ENCODE data around the gene CEP250.
"Not testable (repeated sequence)": the region's sequence is repeated elsewhere in the genome, so short reads cannot be mapped to it uniquely, and the experiment has no call there.

CEP250 gene, protein sequence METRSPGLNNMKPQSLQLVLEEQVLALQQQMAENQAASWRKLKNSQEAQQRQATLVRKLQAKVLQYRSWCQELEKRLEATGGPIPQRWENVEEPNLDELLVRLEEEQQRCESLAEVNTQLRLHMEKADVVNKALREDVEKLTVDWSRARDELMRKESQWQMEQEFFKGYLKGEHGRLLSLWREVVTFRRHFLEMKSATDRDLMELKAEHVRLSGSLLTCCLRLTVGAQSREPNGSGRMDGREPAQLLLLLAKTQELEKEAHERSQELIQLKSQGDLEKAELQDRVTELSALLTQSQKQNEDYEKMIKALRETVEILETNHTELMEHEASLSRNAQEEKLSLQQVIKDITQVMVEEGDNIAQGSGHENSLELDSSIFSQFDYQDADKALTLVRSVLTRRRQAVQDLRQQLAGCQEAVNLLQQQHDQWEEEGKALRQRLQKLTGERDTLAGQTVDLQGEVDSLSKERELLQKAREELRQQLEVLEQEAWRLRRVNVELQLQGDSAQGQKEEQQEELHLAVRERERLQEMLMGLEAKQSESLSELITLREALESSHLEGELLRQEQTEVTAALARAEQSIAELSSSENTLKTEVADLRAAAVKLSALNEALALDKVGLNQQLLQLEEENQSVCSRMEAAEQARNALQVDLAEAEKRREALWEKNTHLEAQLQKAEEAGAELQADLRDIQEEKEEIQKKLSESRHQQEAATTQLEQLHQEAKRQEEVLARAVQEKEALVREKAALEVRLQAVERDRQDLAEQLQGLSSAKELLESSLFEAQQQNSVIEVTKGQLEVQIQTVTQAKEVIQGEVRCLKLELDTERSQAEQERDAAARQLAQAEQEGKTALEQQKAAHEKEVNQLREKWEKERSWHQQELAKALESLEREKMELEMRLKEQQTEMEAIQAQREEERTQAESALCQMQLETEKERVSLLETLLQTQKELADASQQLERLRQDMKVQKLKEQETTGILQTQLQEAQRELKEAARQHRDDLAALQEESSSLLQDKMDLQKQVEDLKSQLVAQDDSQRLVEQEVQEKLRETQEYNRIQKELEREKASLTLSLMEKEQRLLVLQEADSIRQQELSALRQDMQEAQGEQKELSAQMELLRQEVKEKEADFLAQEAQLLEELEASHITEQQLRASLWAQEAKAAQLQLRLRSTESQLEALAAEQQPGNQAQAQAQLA (N-terminal part only)

DNA sequence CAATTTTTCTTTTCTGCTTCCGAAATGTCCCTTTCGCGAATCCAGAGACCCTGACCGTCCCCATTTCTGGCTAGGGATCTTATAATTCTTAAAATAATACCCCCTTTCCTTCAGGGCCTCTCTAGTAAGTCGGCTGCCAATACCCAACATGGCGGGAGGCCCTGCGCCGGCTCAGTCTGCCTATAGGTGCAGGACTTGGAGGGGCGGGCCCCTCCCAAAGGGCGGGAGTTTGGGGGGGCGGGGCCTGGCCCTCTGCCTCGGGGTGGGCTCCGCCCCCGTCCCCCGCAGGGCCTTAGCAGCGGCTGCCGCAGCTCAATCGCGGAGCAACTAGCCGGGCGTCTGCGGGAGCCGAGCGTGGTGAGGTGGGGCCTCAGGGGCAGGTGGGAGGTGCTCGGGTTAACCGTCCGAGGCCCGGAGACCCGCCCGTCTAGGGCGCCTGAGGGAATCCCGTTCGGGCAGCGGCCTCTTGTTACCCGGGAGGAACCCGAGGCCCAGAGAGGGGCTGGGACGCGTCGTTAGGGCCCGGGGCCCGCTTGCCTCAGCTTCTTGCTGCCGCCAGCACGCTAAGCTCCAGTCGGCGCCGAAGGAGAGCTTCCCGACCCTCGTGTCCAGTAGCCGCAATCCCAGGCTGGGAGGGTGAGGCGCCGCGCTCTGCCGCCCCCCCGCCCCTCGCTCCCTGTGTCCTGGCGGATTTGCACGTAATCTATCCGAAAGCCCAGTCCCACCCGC, at the start of gene CEP250:
Gene CEP250, plus strand, starts transcription at position 718 of the 729 bp plus-strand sequence. CDS start 6,770 bp downstream, outside the sequence.
- DNase-seq, result peak; percentile 97

DNA sequence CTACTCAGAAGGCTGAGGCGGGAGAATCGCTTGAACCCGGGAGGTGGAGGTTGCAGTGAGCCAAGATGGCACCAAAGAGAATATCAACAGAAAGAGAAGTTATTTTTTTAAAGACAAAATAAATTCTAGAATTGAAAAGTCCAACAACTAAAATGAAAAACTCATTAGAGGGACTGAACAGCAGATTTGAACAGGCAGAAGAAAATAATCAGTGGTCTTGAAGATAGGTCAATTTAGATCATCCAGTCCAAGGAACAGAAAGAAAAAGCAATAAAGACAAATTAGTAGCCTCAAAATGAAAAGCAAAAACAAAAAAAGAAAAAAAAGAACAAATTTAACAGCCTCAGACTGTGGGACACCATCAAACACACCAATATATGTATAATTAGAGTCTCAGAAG, 49.6 kb upstream of the CEP250 start:
- no peak for DNase-seq

DNA sequence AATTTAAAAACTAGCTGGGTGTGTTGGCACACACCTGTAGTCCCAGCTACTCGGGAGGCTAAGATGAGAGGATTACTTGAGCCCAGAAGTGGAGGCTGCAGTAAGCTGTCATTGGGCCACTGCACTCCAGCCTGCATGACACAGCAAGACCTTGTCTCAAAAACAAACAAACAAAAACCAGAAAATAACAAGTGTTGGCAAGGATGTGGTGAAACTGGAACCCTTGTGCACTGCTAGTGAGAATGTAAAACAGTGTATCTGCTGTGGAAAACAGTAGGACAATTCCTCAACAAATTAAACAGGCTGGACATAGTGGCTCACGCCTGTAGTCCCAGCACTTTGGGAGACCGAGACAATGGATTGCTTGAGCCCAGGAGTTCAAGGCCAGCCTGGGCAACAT, 47.1 kb upstream of the CEP250 start:
- no peak for DNase-seq

DNA sequence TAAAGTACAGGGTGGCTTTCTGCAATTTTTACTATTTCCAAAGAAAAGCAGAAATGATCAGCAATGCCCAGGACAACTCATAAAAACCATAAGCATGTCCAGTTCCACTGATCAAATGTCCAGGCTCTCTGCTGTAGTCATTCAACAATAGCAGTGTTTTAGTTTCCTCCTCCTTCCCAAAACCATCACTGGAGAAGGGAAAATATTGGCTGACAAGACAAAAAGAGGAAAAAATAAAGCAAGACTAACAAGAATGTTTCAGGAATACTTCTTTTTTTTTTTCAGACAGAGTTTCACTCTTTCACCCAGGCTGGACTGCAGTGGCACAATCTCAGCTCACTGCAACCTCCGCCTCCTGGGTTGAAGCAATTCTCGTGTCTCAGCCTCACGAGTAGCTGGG, 45.9 kb upstream of the CEP250 start:
- DNase-seq, result no peak

DNA sequence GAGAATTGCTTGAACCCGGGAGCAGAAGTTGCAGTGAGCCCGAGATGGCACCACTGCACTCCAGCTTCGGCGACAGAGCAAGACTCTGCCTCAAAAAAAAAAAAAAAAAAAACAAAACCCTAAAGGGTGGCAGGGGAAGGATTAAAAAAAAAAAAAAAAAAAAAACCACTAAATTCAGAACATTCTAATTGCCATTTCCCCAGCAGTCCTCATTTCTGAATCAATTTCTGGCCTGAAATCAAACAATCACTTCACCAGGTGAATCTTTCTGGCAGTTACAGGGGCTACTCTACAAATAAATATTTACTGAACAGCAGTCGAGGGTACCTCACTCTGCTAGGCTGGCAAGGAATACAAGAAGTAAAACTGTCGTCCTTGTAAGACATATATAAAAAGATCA, 44.8 kb upstream of the CEP250 start:
- no peak for DNase-seq

DNA sequence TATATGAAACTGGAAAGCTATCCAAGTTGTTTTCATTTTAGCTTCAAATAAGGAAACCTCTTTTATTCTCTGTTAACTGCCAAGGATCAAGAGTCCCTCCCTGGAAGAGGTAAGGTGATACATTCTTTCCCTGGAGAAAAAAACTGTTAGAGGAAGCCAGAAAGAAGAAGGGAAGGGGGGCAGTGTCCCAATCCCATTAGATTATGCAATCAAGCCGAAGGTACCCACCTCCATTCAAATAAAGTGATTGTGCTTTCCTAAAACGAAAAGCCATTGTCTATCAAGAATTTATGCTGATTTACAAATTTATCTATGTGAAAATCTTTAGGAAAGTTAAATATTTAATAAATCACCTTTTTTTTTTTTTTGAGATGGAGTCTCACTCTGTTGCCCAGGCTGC, 34.1 kb upstream of the CEP250 start:
- DNase-seq, result no peak

DNA sequence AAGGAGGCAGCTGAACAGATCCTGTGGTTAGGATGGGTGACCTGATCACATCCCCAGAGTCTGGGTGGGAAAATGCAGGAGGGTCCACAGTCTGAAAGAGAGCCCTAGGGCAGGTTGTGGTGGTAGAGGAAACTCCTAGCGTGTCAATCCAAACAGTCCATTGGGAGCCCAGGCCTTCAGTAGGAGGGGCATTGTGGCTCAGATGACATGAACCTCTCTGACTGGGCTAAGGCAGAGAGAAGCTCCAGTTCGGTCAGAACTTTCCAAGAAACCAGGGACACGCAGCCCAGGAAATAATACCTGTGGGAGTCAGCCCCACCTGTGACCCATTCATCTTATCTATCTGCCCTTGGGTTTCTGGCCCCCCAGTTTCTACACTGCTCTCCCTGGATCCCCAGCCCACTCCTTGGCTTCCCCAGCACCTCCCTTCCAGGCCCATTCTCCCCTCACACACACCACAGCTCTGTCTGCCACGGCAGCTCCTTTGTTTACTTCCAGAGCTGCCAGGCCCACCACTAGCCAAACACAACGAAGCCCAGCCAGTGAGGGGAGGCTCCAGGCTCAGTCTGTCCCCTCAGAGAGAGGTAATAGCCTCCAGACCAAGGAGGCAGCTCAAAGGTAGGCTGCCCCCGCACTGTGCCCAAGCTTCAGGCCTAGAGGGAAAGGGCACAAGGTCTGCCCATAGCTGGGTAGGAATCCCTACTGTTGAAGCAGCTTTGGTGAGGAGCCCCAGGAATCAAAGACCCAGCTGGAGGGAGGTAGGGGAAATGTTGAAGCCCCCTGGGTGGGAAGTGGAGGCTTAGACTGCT, 23.6 kb upstream of the CEP250 start:
- DNase-seq, result no peak

DNA sequence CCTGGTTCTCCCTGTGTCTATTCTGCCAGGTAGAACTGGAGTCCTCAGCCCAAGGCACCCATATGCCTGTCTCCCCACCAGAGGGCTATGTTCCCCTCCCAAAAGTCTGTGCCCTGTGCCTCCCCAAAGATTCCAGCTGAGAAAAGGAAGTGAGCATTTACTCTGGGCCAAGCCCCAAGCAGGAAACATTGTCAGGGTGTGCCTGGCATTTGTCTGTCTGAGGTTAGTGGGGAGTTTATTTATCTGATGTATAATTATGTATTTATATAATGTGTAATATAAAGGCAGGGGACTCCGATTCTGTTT, 23.0 kb upstream of the CEP250 start:
- no peak for DNase-seq

DNA sequence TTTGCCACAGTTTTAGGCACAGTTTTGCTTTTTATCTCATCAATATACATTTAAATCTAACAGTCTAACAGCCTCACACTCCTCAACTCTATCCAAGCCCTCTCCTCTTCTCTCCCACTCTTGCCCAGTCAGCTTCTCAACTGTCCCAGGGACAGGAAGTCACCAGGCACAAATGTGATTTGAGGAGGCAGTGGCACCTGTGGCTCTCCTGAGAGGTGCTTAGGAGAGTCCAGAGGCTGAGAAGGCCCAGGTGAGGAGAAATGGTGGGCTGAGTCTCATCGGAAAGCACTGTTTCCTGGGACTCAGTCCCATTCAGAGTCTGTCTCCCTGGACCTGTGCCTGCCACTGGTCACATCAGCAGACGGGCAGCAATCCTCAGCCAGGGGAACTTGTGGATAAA, 22.1 kb upstream of the CEP250 start:
- no peak for DNase-seq

DNA sequence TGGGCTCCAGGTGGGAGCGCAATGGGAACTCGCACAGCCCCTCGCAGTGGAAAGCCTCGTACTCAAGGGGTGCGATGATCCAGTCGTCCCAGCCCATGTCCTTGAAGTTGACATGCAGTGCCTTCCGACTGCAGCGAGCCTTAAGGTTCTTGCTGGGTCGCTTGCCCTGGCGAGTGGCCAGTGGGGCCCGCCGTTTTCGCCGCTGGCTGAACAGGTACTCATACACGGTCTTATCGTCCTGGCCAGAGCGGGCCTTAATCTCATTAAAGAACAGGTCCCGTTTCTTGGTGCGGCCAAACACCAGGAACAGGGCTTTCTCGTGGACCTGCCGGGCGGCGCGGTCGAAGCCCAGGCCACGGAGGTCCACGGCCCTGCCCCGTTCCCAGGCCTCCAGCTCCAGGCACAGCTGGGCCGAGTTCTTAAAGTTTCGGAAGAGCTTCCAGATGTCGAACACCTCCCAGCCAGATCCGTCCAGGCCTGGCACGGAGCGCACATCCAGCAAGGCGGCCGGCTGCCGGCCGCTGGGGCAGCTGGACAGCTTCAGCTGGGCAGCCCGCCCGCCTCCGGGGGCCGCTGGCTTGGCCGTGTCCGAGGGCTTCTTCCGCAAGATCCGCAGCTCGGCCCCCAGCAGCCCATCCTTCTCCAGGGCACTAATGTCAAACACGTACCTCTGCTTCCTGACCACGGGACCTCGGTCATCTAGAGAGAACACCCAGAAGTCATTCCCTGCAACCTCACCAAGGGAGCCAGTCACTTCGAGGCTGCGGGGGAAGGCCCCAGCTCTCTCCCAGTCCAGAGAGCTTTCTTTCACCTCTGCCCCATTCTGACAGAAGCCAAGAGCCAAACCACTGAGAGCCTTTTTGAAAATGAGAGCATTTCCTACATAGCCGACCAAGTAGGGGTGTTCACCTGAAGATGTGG, 21.1 kb upstream of the CEP250 start:
- no peak for DNase-seq

DNA sequence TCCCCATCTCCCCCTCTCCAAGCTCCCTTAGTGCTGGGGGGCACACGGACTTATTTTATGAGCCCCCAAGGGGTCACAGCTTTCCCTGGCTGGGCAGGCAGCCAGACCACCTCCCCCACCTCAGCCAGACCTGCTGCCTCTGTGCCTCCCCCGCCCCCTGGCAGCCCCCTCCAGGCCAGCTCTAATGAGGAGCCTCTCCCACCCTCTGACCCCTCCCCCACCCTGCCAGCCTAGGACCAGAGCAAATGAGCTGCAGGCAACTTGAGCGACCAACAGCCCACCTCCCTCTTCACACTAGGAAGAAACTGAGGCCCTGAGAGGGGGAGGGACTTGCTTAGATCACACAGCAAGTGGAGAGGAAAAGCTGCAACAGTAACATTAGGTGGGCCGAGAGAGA, 19.2 kb upstream of the CEP250 start:
- no peak for DNase-seq

DNA sequence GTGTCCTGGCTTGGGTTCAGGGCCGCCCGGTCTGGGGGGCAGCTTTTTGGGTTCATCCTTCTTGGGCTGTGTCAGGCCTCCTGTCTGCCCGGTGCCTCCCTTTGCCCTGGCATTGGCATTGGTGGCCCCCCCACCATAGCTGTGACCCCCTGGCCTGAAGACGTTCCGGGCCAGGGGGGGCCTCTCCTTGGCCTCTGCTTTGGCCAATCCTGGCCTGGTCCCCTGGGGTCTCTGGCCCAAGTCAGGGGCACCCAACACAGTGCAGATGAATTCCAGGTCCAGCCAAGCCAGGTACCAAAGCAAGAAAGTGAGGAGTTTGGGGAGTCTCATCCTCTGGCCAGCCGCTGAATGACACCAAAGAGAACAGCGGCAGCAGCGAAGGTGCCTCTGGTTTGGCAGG, 17.8 kb upstream of the CEP250 start:
- no peak for DNase-seq

DNA sequence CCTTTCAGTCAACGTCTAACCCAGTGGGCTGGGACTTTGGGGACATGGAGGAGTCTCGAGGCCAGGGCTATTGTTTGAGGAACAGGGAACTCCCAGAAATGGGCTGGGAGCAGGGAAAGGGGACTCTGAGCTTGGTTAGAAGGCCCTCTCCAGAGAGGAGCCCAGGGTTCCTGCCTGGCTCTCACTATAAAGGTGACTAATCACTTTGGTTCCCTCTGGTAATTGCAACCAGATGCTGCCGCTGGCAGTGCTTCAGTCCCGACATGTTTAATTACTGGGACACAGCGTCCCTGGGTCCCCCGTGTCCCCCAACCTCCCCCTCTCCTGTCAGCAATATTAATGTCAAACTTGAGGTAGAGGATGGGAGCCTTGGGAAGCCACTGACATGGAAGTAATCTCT, 12.4 kb upstream of the CEP250 start:
- no peak for DNase-seq

DNA sequence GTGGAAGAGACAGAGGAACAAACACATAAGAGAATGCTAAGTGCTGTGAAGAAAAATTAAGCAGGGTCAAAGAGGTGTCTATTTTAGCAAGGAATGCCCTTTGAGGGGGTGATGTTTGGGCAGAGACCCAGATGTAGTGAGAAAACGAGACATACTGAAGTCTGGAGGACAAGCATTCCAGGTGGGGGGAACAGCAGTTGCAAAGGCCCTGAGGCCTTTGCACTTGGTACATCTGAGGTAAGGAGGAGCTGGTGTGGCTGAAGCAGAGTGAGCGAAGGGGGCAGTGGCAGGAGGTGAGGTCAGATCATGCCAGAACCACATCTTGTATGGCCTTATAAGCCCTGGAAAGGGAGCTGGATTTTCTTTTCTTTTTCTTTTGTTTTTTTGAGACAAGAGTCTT, 11.2 kb upstream of the CEP250 start:
- DNase-seq, result no peak

DNA sequence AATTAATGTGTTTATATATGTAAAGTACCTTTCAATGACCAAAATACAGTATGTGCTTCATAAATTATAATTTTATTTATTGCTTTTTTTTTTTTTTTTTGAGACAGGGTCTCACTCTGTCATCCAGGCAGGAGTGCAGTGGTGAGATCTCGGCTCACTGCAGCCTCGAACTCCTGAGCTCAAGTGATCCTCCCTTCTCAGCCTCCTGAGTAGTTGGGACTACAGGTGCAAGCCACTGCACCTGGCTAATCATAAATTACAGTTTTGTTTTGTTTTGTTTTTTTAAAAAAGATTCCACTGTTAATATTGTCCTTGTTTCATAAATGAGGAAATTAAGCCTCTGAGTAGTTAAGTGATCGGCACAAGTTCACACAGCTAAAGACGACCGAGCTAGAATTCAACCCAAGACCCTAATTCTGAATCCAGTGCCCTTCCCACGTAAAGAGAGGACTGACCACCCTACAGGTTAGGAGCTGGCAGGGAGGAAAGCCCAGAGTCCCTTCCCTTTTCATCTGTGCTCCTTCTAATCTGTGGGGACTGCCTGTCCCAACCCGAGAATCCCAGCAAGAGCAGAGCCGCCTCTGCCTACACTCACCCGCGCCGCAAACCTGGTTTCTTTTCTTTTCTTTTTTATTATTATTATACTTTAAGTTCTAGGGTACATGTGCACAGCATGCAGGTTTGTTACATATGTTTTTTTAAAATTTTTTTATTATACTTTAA, 8.9 kb upstream of the CEP250 start:
- no peak for DNase-seq

DNA sequence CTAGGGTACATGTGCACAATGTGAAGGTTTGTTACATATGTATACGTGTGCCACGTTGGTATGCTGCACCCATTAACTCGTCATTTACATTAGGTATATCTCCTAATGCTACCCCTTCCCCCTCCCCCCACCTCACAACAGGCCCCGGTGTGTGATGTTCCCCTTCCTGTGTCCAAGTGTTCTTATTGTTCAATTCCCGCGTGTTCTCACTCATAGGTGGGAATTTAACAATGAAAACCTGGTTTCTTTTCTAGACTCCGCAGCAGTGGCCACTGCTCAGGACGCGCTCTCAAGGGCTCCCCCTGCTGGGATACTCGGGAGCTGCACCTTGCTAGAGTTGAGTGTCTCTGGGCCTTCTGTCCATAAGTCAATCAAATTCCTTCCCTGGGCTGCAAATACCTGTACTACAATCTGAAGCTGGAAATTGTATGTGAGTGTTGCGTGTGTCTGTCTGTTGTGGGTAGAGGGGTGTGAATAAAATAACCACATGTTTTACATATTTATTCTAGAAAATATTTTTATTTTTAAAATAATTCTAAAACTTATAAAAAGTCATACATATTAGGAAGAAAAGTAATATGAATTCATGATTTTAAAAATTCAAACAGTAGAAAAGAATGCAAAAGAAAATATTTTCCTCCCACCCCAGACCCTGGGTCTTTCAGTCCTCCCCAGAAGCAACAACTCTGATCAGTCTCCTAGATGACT, 8.2 kb upstream of the CEP250 start:
- peak; percentile 100 for DNase-seq

DNA sequence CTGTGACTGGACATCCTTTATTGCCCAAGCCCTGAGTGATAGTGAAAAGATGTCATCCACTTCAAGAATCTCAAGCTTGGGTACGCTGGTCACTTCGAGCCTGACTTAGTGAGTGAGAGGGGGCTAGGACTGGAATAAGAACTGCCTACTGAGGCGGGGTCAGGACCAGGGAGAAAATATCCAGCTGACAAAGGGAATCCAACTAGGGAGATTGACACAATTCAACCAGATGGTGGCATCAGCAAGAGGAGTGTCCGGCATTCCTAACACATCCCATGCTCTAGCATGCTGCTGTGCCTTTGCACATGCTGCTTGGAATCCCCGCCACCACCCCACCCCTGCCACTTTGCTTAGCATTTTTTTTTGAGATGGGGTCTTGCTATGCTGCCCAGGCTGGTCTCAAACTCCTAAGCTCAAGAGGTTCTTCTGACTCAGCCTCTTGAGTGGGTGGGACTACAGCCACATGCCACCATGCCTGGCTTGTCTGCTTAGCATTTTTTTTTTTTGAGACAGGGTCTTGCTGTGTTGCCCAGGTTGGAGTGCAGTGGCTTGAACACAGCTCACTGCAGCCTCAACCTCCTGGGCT, 6.5 kb upstream of the CEP250 start:
- DNase-seq, result no peak

DNA sequence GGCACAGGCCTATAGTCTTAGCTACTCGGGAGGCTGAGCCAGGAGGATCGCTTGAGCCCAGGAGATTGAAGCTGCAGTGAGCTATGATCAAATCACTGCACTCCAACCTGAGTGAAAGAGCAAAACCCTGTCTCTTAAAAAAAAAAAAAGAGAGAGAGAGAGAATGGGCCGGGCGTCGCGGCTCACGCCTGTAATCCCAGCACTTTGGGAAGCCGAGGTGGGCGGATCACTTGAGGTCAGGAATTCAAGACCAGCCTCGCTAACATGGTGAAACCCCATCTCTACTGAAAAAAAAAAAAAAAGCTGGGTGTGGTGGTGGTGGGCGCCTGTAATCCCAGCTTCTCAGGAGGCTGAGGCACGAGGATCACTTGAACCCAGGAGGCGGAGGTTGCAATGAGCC, 5.5 kb upstream of the CEP250 start:
- DNase-seq, result not testable (repeated sequence)

DNA sequence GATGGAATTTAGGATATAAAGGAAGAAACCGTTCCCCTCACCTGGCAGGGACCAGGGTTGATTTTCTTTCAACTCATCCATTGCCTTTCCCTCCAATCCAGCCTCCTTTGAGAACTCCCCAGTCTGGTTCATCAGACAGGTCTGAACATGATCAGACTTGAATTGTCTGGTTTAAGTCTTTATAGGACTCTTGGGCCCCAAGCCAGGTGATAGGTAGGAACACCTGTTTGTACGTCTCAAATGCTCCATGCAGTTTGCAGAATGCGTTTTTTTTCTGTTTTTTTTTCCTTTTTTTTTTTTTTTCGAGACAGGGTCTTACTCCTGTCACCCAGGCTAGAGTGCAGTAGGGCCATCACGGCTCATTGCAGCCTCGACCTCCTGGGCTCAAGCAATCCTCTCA, 4.1 kb upstream of the CEP250 start:
- no peak for DNase-seq
